ENCODE measurements around the gene LIPC. TPM values are rescaled to one million over a fixed set of nuclear protein-coding genes. Genes with fewer than 3 reads are reported as not detected.

LIPC gene
- total RNA-seq, 1 donor from 2014 or later = 1.0 TPM

DNA sequence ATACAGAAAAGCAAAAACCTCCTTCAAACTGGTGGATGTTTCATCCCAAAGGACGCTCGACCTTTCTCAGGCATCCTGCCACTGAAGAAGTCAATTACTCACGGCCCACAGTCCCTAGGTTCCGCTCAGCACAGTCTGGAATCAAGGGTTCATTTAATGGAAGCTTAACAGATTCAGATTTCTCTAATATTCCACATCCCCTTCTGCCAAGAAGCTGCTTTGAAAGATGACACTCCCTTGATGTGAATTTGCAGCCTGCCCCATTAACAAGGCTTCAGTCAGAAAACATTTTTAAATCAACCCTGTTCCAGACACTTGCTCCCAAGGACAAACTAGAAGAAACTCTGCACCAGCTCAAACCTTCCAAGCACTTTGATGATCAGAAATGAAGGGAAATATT is 81.2 kb downstream of the LIPC start:
- H3K36me3 ChIP-seq = no peaks in the 10 kb centered on the region
- TF ChIP-seq CTCF (IDR thresholded peaks at IDR 0.05) = no peak
- no peak for DNase-seq
- no peak overlapping the region for H3K27ac ChIP-seq
- intact Hi-C loops (cut with DNase I) = no loop called here
- no peaks in the 10 kb centered on the region for H3K4me1 ChIP-seq
- no peak for ATAC-seq
- H3K27me3 ChIP-seq (ENCODE audit: low read depth) = no peaks in the 10 kb centered on the region
- H3K4me3 ChIP-seq = no peak overlapping the region
- H3K9me3 ChIP-seq = no peaks in the 10 kb centered on the region

- ATAC-seq = no peak
- intact Hi-C loops (cut with DNase I) = no loop called here
- Histone ChIP-seq H3K27me3 (ENCODE audit: low read depth) (no peaks in the 10 kb centered on the region), H3K4me1 (peaks cover 4% of the 10 kb centered on the region), H3K9me3 (no peaks in the 10 kb centered on the region), H3K27ac (no peak overlapping the region), H3K4me3 (no peak overlapping the region), H3K36me3 (no peaks in the 10 kb centered on the region)
- TF ChIP-seq CTCF (IDR thresholded peaks at IDR 0.05) = no peak
- DNase-seq = no peak
Measured at GRCh38 chr15:58513726-58514336, 82.0 kb downstream of the LIPC start.

- H3K36me3 ChIP-seq = no peaks in the 10 kb centered on the region
- peaks cover 13% of the 10 kb centered on the region for H3K4me1 ChIP-seq
- peak in 1 of 2 donors; percentile 37 for ATAC-seq
- no peak for TF ChIP-seq CTCF (IDR thresholded peaks at IDR 0.05)
- DNase-seq = no peak
- H3K27me3 ChIP-seq (ENCODE audit: low read depth) = no peaks in the 10 kb centered on the region
- H3K4me3 ChIP-seq = no peak overlapping the region
- intact Hi-C loops (cut with DNase I) = no loop called here
- no peaks in the 10 kb centered on the region for H3K9me3 ChIP-seq
- no peak overlapping the region for H3K27ac ChIP-seq
Measured at GRCh38 chr15:58515807-58516206, 84.0 kb downstream of the LIPC start.

- intact Hi-C loops (cut with DNase I) = no loop called here
- H3K4me1 ChIP-seq = peaks cover 26% of the 10 kb centered on the region
- H3K4me3 ChIP-seq = no peak overlapping the region
- H3K36me3 ChIP-seq = no peaks in the 10 kb centered on the region
- H3K9me3 ChIP-seq = no peaks in the 10 kb centered on the region
- no peak for DNase-seq
- no peak for TF ChIP-seq CTCF (IDR thresholded peaks at IDR 0.05)
- peak overlapping the region; percentile 61 for H3K27ac ChIP-seq
- H3K27me3 ChIP-seq (ENCODE audit: low read depth) = no peaks in the 10 kb centered on the region
- ATAC-seq = no peak
Measured at GRCh38 chr15:58517252-58517681, 85.5 kb downstream of the LIPC start.

GRCh38 chr15:58517682-58518525 is 86.1 kb downstream of the LIPC start:
- H3K36me3 ChIP-seq = no peaks in the 10 kb centered on the region
- no peak for DNase-seq
- H3K4me3 ChIP-seq = no peak overlapping the region
- TF ChIP-seq CTCF (IDR thresholded peaks at IDR 0.05) = no peak
- H3K27ac ChIP-seq = peak overlapping the region; percentile 61
- ATAC-seq = peak; percentile 54 to 66
- intact Hi-C loops (cut with DNase I) = no loop called here
- no peaks in the 10 kb centered on the region for H3K9me3 ChIP-seq
- peaks cover 32% of the 10 kb centered on the region for H3K4me1 ChIP-seq
- H3K27me3 ChIP-seq (ENCODE audit: low read depth) = no peaks in the 10 kb centered on the region
